GM19324 (cell line): ENCODE data around the gene NKAIN4.

Experiments used
- ATAC-seq: cut with Tn5 transposase; IDR thresholded peaks from one replicate; pipeline ENCODE4 v1.9.1; 2021; ENCODE audit warnings: mild to moderate bottlenecking, moderate library complexity; ENCODE audit not compliant: unreplicated experiment, low FRiP score

The NKAIN4 gene

DNA sequence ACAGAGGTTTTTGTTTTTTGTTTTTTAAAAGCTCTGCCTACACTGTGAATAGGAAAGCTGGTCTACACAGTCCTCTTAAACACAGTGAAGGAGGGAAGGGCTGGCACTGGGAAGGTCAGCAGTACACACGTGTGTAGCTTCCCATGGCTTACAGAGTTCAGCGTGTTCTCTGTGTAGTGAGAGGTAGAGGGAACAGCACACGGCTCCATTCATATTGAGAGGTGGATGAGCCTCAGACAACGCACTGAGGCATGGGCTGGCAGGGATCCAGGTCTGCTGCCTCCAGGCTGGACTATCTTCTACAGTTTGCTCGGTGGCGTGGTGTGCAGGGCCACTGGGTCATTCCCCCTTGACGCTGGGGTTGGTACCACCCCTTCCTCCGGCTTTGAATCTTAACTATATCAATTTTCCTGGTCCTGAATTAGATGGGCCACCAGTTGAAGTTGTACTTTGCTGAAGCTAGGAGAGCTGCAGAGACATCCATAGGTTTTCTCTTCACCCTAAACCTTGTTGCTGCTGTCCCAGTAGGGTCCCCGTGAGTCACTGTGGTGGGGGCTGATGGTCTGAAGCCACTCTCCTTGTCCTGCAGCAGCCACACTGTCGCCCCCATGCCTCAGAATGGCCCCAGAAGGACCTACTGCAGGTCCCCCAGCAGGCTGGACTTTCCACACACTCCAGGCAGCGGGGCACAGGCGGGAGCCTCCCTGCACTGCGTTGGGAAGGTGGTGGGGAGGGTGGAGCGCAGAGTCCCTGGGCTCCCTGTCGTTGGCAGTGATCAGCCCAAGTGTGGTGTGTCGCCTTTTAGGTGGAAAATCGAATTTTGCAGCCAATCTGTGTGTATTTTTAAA lies 20.3 kb upstream of the NKAIN4 start:
- no peak for ATAC-seq

DNA sequence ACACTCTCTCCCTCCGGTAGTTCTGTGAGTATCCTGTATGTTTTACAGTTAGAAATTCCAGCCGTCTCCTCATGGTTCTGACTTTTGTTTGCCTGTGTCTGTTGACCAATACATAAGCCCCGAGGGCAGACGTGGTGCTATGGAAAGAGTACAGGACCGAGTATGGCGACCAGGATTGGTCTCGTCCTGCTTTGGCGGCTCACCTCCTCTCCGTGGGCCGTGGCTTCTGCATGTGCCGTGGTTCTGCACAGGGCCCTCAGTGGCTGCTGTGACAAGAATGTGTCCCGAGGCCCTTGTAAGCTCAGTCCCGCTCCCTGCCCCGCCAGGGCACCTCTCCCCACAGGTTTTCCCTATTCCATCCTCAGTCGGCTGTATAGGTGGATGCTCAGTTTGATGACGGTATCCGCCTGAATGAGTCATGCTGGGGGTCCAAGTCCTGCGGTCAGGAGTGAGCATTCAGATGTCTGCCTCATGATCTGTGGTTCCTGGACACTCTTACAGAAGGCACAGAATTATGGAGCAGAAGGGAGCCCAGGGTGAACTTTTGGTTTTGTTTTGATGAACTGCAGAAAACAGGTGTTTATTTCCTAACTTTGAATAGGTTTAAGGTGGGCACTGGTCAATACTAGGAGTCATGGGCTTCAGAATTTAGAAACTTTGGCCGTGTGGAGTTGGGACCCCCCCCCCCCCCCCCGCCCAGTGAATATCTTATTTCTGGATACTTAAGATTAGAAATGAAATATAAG lies 19.5 kb upstream of the NKAIN4 start:
- ATAC-seq, result no peak

DNA sequence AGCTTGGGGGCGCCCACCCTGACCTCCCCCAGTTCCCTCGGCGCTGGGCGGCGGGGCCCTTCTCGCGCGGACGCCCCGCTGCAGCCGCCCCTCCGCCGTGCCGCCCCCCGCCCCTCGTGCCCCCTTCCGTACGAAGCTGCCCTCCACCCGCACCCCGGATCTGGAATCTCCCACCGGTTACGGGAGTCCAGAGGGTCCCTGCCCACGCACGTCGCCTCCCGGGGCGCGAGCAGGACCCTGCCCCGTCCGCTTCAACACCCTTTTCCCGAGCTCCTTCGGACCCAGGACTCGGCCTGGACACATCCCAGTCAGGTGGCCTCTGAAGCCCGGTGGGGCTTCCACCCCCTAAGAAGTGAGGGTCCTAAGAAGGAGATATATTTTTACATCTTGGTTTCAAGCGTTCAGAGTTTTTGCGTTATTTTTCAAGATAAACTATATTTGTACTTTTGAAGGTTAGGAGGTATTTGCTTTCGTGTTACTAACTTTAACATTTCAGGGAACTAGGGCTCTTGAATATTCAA lies 18.9 kb upstream of the NKAIN4 start:
- no peak for ATAC-seq

DNA sequence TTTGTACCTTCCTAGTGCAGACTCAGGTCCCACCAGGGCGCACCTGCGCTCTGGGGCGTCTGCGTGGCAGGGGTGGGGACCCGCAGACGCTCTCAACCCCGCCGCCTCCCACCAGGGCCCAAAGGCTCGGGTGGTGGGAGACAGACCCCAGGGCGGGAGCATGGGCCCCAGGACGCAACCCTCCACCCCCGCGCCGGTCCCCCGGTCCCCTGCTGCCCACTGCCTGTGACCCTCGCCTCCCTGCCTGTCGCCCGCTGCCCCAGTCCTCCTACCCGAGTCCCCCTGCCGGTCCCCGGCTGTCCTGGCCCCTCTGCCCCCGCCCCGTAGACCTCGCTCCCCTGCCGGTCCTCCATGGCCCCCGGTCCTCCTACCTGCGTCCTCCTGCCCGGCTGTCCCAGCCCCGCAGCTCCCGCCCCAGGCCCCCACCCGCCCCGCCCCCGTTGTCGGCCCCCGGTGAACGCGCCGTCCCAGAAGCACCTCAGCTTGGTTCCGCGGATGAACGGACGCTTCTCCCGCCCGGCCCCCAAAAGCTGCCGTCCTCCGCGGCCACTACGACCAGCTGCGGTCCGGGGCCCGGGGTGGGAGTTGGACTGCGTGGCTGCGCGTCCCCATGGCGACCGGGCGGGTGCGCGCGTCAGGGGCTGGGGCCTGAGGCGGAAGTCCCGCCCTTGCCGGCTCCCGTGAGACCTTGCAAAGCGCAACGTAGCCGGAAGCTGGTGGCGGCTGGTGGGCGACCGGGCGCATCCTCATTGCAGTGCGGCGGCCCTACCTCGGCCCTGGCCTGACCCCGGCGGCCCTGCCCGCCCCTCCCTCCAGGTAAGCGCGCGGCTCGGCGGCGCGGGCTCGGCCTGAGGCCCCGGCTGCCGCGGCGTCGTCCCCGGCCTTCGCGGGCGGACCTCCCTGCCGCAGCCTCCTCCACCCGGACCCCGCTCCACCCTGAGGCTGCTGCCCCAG lies 18.1 kb upstream of the NKAIN4 start, which contains the start of gene ARFGAP1:
Gene ARFGAP1, plus strand, starts transcription at position 709 of the 954 bp plus-strand sequence. CDS start 2,768 bp downstream, outside the sequence.
- peak; percentile 93 for ATAC-seq

DNA sequence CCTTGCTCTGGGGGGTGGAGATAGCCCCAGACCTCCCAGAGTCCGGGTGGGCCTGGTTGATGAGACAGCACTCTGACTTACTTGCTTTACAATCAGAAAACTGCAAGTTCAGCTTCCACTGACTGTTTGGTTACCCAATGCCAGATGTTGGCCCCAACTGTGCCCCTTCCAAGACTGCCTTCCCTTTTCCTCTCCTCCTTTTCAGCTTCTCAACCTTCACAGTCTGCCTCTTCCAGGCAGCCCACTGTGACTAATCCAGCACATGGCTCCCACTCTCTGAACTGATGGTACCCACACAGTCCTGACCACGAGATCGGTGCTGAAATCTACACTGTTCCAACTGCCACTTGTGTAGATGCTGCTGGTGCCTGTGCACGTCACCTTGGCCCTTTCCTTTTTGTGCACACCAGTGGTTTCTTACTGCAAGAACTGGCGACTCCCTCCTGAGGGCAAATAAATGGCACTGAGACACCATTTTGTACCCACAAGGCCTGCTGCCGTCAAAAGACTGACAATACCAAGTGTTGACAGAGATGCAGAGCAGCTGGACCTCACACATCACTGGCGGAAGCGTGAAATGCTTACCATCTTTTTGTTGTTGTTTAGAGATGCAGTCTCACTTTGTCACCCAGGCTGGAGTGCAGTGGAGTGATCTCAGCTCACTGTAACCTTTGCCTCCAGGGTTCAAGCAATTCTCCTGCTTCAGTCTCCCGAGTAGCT lies 16.5 kb upstream of the NKAIN4 start:
- ATAC-seq, result no peak

DNA sequence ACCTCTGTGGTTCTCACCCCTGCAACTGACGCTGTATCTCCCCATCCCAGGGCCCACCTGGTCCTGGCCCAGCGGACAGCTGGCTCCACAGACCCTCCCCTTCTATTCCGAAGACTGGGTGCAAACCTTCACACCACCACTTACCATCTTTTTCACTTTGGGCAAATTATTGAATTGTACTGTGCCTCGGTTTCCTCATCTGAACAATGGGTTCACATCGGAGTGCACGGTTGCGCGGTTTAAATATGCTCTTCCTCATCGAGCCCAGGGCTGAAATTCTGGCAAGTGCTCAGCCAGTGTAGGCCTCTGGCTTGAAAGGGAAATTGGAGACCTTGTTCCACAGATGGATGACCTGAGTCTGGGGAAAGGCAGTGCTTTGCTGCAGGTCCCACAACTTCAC lies 15.5 kb upstream of the NKAIN4 start:
- no peak for ATAC-seq

DNA sequence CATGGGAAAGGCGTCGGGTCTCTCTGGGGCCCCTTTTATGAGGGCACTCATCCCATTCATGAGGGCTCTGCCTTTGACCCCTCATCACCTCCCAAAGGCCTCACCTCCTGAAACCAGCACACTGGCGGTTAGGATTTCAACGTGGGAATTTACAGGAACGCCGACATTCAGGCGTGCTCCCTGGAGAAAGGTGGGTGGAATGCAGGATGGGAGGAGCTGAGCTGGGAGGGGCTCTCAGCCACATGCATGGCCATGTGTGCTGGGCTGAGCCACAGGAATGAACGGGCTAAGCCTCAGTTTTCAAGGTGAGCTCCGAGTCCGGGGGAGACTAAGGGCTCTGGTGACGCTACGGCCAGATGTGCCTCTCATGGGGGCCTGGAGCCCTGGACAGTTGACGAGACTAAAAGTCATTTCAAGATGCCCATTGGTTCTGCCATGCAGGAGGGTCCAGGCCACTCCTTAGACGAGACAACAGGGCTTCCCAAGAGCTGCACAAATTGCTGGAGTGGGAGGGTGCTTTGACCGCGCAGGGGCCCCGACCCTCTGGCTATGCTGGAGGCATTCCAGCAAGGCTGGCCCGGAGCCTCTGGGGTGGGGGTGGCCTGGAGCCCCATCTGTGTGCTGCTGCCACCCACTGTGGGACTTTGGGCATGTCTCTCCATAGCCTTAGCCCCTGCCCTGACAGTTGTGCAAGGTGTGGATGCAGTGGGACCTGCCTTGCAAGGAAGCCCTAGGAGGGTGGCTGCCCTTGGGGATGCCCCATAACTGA lies 14.6 kb upstream of the NKAIN4 start:
- ATAC-seq, result no peak

DNA sequence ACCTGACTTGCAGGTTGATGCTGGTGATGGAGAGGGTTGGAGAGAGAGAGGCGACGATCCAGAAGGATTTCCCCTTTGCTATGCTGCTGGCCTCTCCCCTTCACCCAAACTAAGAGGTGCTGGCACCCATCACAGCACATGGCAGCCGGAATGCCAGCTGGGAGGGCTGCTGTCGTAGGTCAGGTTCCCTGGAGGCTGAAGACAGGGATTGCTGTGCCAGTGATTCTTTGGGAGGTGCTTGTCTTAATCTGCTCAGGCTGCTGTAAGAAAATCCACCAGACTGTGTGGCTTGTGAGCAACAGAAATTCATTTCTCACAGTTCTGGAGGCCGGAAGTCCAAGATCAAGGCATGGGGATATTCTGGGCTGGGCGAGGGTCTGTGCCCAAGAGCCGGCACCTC lies 14.0 kb upstream of the NKAIN4 start:
- ATAC-seq, result no peak

DNA sequence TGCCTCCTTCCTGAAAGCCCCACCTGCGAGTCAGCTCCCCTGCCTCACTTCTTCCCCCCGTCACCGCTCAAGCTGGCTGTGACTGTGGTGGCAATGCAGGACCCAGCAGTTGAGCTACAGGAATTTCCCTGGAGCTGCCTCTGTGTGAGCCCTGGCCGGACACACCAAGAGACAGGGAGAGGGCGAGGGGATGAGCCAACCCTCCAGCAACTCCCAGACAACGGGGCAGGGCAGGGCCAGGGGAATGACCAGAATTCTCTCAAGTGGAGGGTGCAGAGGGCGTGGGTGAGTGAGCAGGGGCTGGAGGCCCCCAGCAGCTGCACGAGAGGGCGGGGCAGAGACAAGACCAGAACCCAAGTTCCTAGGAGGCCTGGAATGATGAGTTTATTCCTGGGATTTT lies 13.4 kb upstream of the NKAIN4 start:
- ATAC-seq, result no peak

DNA sequence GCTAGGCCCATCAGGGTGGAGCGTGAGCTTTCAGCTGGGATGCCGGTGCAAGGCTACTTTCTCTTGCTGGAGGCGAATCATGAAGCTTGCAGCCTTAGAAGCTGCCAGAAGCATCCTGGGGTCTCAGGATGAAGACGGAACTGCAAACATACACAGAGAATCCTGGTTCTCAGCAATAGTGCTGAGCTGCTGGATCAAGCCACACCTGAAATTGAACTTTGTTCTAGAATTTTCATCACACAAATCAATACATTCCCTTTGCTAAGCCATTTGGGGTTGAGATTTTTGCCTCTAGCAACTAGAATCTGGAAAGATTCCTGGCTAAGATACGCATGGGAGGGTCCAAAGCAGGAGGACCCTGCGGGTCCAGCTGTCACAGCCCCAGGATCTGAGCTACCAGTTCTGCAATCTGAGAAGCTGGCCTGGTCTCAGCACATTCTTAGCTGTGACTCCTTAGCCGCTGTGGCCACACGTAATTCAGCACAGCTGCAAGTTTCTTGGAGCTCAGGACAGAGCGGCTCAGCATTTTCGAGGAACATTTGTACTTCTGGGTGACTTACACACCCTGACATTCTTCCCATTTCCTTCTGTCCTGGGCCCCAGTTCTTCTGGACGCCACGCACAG lies 11.7 kb upstream of the NKAIN4 start:
- no peak for ATAC-seq

DNA sequence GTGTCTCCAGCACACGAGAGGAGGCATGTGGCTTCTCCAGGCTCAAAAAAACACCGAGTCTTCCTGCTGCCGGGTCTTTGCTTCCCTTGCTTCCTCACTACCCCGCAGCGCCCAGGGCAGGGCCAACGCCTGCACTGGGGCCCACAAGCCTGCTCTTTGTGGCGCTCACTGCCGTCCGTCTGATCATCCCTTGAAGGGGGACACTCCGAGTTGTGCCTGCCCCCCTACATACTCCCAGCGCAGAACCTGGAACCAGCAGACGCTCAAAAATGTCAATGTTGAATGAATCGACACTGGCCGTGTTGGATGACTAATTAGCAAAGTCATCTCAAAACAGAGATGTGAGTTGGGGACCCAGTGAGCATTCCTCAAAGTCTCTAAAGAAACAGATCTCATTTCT lies 10.3 kb upstream of the NKAIN4 start:
- ATAC-seq, result no peak

DNA sequence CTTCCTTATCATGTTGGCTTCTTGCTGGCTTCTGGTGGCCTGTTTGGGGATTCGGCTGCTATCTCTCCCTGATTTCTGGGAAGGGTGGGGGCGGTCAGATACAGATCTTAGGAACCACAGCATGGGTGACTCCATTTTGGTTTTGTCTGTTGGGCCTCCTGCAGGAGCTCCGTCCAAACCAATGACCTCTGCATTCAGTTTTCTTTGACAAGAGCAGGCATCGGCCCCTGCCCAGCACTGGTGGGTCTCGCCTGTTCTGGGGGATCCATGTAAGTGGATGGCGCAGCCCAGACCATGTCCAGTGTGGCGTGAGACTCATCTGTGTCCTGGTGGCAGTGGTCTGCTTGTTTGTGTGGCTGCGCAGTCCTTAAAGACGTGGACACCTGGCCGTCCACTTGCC lies 9.7 kb upstream of the NKAIN4 start:
- no peak for ATAC-seq

DNA sequence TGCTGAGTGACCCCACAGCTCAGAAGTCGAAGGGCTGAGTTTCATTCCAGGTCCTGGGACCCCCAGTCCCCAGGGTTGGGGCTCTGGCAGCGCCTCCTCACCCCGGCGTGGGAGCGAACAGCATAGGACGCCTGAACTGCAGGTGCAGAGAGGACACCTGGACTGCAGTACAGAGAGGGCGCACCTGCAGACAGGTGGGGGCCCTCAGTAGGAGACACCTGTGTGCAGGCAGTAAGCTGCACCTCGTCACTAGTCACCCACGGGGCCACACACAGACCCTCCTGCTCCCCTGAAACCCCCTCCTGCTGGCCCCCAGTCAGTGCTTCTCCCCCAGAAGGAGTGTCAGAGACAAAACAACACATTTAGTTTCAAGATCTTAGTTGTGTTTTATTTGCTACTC lies 8.6 kb upstream of the NKAIN4 start:
- no peak for ATAC-seq

DNA sequence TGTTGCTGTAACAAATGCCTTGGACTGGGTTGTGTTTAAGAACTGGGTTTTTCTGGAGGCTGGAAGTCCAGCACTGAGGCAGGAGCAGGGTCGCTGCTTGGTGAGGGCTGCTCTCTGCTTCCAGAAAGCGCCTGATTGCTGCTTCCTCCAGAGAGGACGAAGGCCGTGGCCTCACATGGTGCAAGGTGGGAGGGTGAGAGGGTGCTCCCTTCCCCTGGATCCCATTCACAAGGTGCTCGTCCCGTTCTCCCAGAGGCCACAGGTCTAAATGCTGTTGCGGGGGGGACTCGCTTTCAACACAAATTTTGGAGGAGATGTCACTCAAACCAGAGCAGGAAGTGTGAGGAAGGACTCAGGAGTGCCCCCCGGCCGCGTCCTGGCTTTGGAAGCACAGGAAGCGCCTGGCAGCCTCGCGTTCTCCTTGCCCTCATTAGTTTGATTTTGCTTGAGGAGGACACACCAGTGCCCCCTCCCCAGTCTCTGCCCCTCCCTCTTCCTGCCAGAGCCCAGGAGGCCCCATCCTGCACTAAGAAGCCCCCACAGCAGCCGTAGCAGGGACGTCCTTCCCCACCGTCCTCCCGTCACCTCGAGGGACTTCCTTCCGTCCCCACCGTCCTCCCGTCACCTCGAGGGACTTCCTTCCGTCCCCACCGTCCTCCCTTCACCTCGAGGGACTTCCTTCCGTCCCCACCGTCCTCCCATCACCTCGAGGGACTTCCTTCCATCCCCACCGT lies 7.7 kb upstream of the NKAIN4 start:
- ATAC-seq, result no peak

DNA sequence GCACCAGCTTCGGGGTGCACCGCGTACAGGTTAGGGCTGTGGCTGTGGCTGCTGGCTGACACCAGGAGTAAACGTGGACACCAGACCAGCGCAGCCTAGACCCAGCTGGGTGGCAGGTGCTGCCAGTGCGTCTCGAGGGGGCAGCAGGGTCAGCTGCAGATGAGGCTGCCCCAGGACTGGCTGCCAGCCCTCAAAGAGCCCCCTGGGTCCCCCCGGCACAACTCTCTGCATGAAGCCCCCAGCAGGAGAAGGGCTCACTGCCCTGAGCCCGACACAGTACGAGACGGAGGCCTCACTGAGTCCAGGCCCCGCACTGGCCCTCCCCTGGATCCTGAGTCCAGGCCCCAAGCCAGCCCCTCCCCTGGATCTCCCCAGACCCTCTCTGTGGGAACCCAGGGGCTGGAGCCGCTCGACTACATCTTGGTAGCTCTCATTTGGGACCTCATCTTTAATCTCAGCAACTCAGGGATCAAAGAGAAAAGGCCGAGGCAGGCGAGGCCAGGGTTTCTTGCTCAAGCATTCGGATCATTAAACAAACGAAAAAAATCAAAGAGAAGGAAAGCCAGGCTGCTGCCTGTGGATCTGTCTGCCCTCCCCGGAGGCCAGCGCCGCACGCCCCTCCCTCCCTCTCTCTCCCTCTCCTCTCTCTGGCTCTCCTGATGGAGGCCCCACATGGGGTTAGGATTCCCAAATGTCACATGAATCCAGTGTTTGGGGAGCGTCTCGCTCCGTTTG lies 7.0 kb upstream of the NKAIN4 start:
- ATAC-seq, result no peak

DNA sequence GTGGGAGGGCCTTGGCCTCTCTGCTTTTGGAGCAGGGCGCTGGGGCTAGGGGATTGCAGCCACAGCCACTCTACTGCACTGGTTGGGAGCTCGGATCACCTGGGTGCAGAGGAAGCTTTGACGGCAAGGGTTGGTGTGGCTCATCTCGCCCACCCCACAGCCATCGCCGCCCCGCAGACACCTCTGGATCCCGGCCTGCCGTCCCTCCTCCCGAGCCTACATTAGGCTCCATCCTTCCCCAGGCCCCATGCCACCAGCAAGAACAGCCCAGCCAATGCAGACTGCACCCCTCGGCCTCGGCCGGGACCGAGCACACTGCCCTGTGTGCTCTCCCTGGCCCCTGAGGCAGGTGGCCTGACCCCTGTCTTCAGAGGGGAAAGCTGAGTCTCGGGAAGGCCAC lies 6.3 kb upstream of the NKAIN4 start:
- no peak for ATAC-seq

DNA sequence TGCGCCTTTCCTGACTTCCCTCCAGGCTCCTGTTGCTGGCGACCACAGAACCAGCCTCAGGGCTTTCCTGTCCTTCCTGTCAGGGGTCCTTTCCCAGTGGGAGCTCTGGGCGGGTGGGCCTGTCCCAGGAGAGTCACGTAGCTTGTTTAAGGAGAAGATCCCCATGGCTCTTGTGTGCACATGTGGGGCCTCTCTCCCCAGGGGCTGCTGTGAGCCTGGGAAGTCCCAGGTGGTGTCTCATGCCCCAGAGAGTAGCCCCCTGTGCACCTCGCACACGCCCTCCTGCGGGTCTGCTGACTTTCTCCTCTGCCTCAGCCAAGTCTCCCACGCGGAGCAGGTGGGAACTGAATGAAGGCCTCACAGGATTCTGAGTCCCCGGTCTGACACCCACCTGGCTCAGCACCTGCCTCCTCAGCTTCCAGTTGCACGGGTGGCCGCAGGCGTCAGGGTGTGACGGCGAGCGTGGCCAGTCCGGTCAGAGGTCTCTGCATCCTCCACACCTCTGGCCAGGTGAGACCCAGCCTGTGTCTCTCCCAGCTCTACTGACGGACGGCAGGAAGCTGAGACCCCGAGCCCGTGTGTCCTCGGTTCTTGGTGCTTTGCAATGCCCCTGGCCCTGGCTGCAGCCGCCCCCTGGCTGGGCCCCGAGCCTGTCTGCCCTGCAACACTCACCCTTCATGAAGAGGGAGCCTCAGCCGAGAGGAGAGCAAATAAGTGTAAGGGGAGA lies 5.6 kb upstream of the NKAIN4 start:
- ATAC-seq, result no peak
